Testis (tissue), 3 donors: ENCODE data around the gene HOXA5. TPM values are rescaled to one million over a fixed set of nuclear protein-coding genes. Genes with fewer than 3 reads are reported as not detected.

ENCODE experiments used
- DNase-seq: peaks from one replicate; pipeline ENCODE4 v3.0.0-alpha.2; 2019
- H3K27ac ChIP-seq, 2 donors: fragments of 200-600 bp; sonication (generic); one replicate each; pipeline ENCODE4 v1.5.1; 2019
- H3K27me3 ChIP-seq: fragments of 200-600 bp; sonication (generic); one replicate; pipeline ENCODE4 v1.5.1; 2019
- H3K36me3 ChIP-seq: fragments of 200-600 bp; sonication (generic); one replicate; pipeline ENCODE4 v1.5.1; 2017; ENCODE audit warnings: low read depth; ENCODE audit errors: missing control alignments
- H3K4me1 ChIP-seq: fragments of 200-600 bp; sonication (generic); one replicate; pipeline ENCODE4 v1.5.1; 2019
- H3K4me3 ChIP-seq, 2 donors: fragments of 200-600 bp; sonication (generic); one replicate each; pipeline ENCODE4 v1.5.1; 2017 to 2019
- H3K9me3 ChIP-seq: fragments of 200-600 bp; sonication (generic); one replicate; pipeline ENCODE4 v1.5.1; 2017
- CTCF ChIP-seq, 3 experiments: fragments of 450-650 bp in 2 of 3; fragments of 200-600 bp in 1 of 3; sonication (generic) in 1 of 3; IDR thresholded peaks; one replicate each; pipeline ENCODE4 v1.5.1; 2016 to 2019; ENCODE audit warnings: antibody characterized with exemption in 3 of 3, mild to moderate bottlenecking in 2 of 3, moderate library complexity in 1 of 3
- POLR2A ChIP-seq: fragments of 450-650 bp; IDR thresholded peaks from one replicate; pipeline ENCODE4 v1.6.1; 2017; ENCODE audit warnings: antibody characterized with exemption, mild to moderate bottlenecking, moderate library complexity
- WGBS, 2 donors: methylation state at CpG; one replicate each; pipeline ENCODE4 v1.1.5; 2018; 5-methylcytosine and 5-hydroxymethylcytosine counted together
- intact Hi-C: fragments of 100-400 bp; cut with DNase I; formaldehyde crosslinking; loops from one replicate; pipeline ENCODE4 v1.15.1; 2023; ENCODE audit warnings: low total_unique reads
- polyA plus RNA-seq: library from polyadenylated mRNA; stranded (reverse); fragments of 350-450 nt; fragmentation: Illumina TruSeq; extraction: RNeasy Lipid Tissue Mini Kit (QIAGEN cat#74804); gene quantifications from one replicate; pipeline ENCODE4 v1.2.3, GENCODE V29; 2014; ENCODE audit warnings: low read depth, low replicate concordance; ENCODE audit not compliant: insufficient read depth
- total RNA-seq, 2 donors: library from RNA; depleted of rRNA; stranded (reverse); fragments of >200 nt; gene quantifications; one replicate each; pipeline ENCODE4 v1.2.3, GENCODE V29; 2016

HOXA5 gene
- total and polyA plus RNA-seq, 3 donors from 2014 or later, result 0.63 to 7.6 TPM; not detected in 1

DNA sequence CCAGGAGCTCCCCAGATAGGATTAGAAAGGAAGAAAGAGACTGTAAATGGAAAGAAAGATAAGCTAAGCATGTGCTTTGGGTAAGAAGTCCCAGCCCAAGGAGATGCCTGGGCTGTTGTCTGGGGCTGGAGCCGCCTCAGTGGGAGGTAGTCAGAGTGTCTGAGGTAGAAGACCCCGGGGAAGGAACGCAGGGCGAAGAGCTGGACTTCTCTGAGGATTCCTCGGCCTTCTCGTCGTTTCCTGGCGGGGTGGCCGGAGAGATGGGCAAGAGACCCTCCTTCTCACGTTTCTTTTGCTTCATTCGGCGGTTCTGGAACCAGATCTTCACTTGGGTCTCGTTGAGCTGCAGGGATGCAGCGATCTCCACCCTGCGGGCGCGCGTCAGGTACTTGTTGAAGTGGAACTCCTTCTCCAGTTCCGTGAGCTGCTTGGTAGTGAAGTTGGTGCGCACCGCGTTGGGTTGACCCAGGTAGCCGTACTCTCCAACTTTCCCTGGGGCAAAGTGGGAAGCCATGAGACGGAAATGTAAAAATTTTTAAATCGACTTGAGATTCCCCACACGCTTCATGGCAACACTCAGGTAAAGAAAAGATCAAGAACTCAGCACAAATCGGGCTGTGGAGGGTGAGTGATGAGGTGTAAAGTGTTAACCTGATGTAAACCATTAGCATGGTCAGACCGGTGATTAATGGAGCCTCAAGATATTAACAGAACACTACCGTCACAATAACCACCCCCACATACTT is 49.0 kb downstream of the HOXA5 start:
- 21 to 23% methylated on average over 29 of the region's 29 CpGs for WGBS, 2 donors
- no peak overlapping the region for H3K27ac ChIP-seq
- H3K27me3 ChIP-seq, result no peaks in the 10 kb centered on the region
- no peak for DNase-seq
- no peak overlapping the region for H3K4me3 ChIP-seq
- TF ChIP-seq CTCF (IDR thresholded peaks at IDR 0.05) (no peak), POLR2A (no peak)
- no peaks in the 10 kb centered on the region for H3K36me3 ChIP-seq
- no peaks in the 10 kb centered on the region for H3K4me1 ChIP-seq
- H3K9me3 ChIP-seq, result no peaks in the 10 kb centered on the region
- intact Hi-C loops, result no loop called here

GRCh38 chr7:27093184-27093895 is 50.1 kb downstream of the HOXA5 start:
- H3K4me3 ChIP-seq, result no peak overlapping the region
- no peaks in the 10 kb centered on the region for H3K9me3 ChIP-seq
- no peaks in the 10 kb centered on the region for H3K4me1 ChIP-seq
- no peak for TF ChIP-seq POLR2A
- no peak for TF ChIP-seq CTCF (IDR thresholded peaks at IDR 0.05)
- no peaks in the 10 kb centered on the region for H3K27me3 ChIP-seq
- no peaks in the 10 kb centered on the region for H3K36me3 ChIP-seq
- no peak for DNase-seq
- intact Hi-C loops, result no loop called here
- H3K27ac ChIP-seq, result no peak overlapping the region
- WGBS, 2 donors, result 74 to 81% methylated on average over 6 of the region's 6 CpGs

DNA sequence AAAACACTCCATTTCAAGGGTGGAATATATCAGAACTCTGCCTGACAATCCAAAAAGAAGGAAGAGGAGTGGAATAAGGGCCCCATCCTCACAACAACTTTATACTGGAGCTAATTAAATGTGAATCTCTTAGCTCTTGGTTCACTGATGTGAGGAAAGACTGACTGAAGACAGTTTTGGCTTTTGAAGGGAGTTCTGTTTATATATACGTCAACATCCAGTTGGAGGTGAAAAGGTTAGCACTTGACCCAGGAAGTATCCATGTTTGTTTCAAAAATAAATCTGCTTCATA is 50.7 kb downstream of the HOXA5 start:
- Histone ChIP-seq H3K36me3 (no peaks in the 10 kb centered on the region), H3K27ac (no peak overlapping the region), H3K9me3 (no peaks in the 10 kb centered on the region), H3K4me1 (no peaks in the 10 kb centered on the region), H3K27me3 (no peaks in the 10 kb centered on the region), H3K4me3 (no peak overlapping the region)
- intact Hi-C loops, result no loop called here
- no peak for TF ChIP-seq CTCF (IDR thresholded peaks at IDR 0.05)
- no peak for TF ChIP-seq POLR2A
- 57 to 70% methylated on average over 1 of the region's 1 CpG for WGBS, 2 donors
- DNase-seq, result no peak

DNA sequence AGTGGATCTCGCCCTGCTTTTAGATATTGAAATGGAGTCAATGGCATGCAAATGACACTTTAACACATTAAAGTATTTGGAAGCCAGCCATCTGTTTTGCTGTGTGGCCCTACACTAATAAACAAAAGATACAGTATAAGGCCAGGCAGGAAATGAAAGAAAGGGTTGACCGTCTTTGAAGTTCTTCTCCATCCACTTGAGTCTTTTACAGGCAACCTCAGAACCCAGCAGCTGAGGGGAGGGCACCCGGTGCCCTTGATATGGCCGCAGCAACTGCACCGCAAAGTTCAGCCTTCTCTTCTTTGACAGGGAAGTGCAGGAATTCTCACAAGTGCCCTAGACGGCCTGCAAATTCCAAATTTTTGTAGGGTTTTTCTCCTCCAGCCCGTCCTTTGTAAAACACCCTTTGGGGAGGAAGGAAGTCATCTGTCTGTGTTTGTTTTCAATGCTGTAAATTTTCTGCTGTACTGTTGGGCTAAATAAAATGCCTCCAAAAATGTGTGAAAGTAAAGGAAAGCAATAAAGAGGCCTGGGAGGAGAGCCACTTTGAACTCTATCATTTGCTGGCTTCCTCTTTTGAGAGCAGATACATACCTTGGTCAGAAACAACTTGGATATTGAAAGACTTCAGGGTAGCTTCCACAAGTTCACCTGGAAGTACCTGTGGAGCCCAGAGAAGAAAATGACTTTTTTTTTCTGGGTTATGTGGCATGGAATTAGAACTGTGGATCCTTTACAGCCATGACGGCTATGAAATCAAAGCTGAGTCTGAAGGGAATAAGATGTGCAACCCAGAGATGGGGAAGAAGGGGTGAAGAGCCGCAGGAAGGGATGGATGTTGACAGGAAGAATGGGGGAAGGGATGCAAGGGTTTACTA is 51.3 kb downstream of the HOXA5 start:
- intact Hi-C loops, result no loop called here
- Histone ChIP-seq H3K4me1 (no peaks in the 10 kb centered on the region), H3K4me3 (no peak overlapping the region), H3K9me3 (no peaks in the 10 kb centered on the region), H3K27ac (no peak overlapping the region), H3K27me3 (no peaks in the 10 kb centered on the region), H3K36me3 (no peaks in the 10 kb centered on the region)
- no peak for DNase-seq
- 47 to 49% methylated on average over 9 of the region's 9 CpGs for whole genome bisulfite sequencing, 2 donors
- TF ChIP-seq CTCF (IDR thresholded peaks at IDR 0.05) (no peak), POLR2A (no peak)
